Measurements from ENCODE around the gene BCAN. TPM values are rescaled to one million over a fixed set of nuclear protein-coding genes. Genes with fewer than 3 reads are reported as not detected.

BCAN gene
- total RNA-seq, 1 experiment from 2014 or later = not detected

DNA sequence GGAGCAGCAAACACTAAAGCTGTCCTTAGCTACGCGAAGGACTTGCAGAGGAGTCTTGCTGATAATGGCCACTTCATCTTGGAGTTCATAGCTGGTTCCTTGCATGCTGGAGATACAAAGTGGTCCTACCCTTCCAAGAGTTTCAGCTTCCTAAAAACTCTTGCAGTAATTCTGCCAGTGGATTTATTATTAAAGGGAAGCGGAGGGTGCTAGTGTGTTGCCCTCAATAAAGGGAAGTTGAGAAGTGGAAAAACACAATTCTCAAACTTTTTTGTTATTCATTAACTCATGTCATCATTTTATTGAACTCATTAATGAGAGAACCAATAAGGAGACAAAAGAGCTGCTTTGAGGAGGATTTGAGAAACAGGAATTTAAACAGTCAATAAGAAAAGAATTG is 29.3 kb upstream of the BCAN start:
- peaks cover 30% of the 10 kb centered on the region for H3K27me3 ChIP-seq (ENCODE audit: insufficient read depth, low read depth)
- no peak overlapping the region for H3K4me2 ChIP-seq
- intact Hi-C loops (cut with micrococcal nuclease; ENCODE audit: unreplicated experiment) = no loop called here
- no peaks in the 10 kb centered on the region for H3K79me2 ChIP-seq (ENCODE audit: low read depth)
- CTCF ChIA-PET = interaction anchor here (0.6 to 0.7 kb wide), 2 partner anchors 11 to 15 kb away, joined by 3 read pairs; no protein-coding TSS in a partner anchor
- no peaks in the 10 kb centered on the region for H3K9me3 ChIP-seq (ENCODE audit: insufficient read depth, low read depth)
- peaks cover 4% of the 10 kb centered on the region; the same call in 1 of the 2 replicates for H3F3A ChIP-seq (ENCODE audit: insufficient read depth, low read depth)
- H2AFZ ChIP-seq = no peak overlapping the region
- BruUV-seq (replicated peaks) = no TSS peak
- H3K36me3 ChIP-seq (ENCODE audit: low read depth) = no peaks in the 10 kb centered on the region
- no peaks in the 10 kb centered on the region for H3K9me2 ChIP-seq (ENCODE audit: insufficient read depth)
- no peak overlapping the region for H3K27ac ChIP-seq
- no peaks in the 10 kb centered on the region for H4K20me1 ChIP-seq (ENCODE audit: insufficient read depth)
- H3K4me3 ChIP-seq = no peak overlapping the region
- no peak for DNase-seq
- H3K4me1 ChIP-seq (replicated peaks; ENCODE audit: insufficient read depth) = peaks cover 20% of the 10 kb centered on the region
- TF ChIP-seq, protein P1, sequence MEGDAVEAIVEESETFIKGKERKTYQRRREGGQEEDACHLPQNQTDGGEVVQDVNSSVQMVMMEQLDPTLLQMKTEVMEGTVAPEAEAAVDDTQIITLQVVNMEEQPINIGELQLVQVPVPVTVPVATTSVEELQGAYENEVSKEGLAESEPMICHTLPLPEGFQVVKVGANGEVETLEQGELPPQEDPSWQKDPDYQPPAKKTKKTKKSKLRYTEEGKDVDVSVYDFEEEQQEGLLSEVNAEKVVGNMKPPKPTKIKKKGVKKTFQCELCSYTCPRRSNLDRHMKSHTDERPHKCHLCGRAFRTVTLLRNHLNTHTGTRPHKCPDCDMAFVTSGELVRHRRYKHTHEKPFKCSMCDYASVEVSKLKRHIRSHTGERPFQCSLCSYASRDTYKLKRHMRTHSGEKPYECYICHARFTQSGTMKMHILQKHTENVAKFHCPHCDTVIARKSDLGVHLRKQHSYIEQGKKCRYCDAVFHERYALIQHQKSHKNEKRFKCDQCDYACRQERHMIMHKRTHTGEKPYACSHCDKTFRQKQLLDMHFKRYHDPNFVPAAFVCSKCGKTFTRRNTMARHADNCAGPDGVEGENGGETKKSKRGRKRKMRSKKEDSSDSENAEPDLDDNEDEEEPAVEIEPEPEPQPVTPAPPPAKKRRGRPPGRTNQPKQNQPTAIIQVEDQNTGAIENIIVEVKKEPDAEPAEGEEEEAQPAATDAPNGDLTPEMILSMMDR (conservative IDR thresholded peaks at IDR 0.05) = no peak
- TF ChIP-seq EZH2 (IDR thresholded peaks at IDR 0.05; ENCODE audit: low read depth) = no peak
- POLR2A ChIA-PET (ENCODE audit: unreplicated experiment) = no interaction called here

GRCh38 chr1:156615946-156616345 is 26.0 kb upstream of the BCAN start:
- Histone ChIP-seq H4K20me1 (ENCODE audit: insufficient read depth) (no peaks in the 10 kb centered on the region; the same call in 1 of the 2 replicates), H3K36me3 (ENCODE audit: low read depth) (no peaks in the 10 kb centered on the region), H3F3A (ENCODE audit: insufficient read depth, low read depth) (0 out of 2 replicates have a peak, but pooled peaks cover 9% of the 10 kb centered on the region), H3K79me2 (ENCODE audit: low read depth) (no peaks in the 10 kb centered on the region), H3K9me3 (ENCODE audit: insufficient read depth, low read depth) (no peaks in the 10 kb centered on the region), H3K27ac (no peak overlapping the region), H2AFZ (peak overlapping the region; percentile 35; the same call in 1 of the 2 replicates), H3K4me2 (peak overlapping the region; percentile 46), H3K4me1 (replicated peaks; ENCODE audit: insufficient read depth) (peaks cover 8% of the 10 kb centered on the region), H3K4me3 (no peak overlapping the region), H3K9me2 (ENCODE audit: insufficient read depth) (no peaks in the 10 kb centered on the region), H3K27me3 (ENCODE audit: insufficient read depth, low read depth) (peaks cover 57% of the 10 kb centered on the region)
- POLR2A ChIA-PET (ENCODE audit: unreplicated experiment) = no interaction called here
- CTCF ChIA-PET = interaction anchor here (0.7 kb wide), 1 partner anchor 376 kb away, joined by 3 read pairs; no protein-coding TSS in a partner anchor
- BruUV-seq (replicated peaks) = no TSS peak
- no peak for TF ChIP-seq EZH2 (IDR thresholded peaks at IDR 0.05; ENCODE audit: low read depth)
- TF ChIP-seq, protein P1 (conservative IDR thresholded peaks at IDR 0.05) = no peak
- intact Hi-C loops (cut with micrococcal nuclease; ENCODE audit: unreplicated experiment) = no loop called here
- no peak for DNase-seq

GRCh38 chr1:156616463-156616862 is 25.5 kb upstream of the BCAN start:
- no peak overlapping the region for H3K4me3 ChIP-seq
- H3K4me2 ChIP-seq = peak overlapping the region; percentile 46
- H3K9me2 ChIP-seq (ENCODE audit: insufficient read depth) = no peaks in the 10 kb centered on the region
- intact Hi-C loops (cut with micrococcal nuclease; ENCODE audit: unreplicated experiment) = no loop called here
- H3K79me2 ChIP-seq (ENCODE audit: low read depth) = no peaks in the 10 kb centered on the region
- H3F3A ChIP-seq (ENCODE audit: insufficient read depth, low read depth) = 0 out of 2 replicates have a peak, but pooled peaks cover 9% of the 10 kb centered on the region
- no peaks in the 10 kb centered on the region for H3K36me3 ChIP-seq (ENCODE audit: low read depth)
- TF ChIP-seq EZH2 (IDR thresholded peaks at IDR 0.05; ENCODE audit: low read depth) = no peak
- TF ChIP-seq, protein P1 (conservative IDR thresholded peaks at IDR 0.05) = no peak
- CTCF ChIA-PET = no interaction called here
- peaks cover 57% of the 10 kb centered on the region for H3K27me3 ChIP-seq (ENCODE audit: insufficient read depth, low read depth)
- H3K27ac ChIP-seq = no peak overlapping the region
- peak overlapping the region; percentile 35; the same call in 1 of the 2 replicates for H2AFZ ChIP-seq
- no peaks in the 10 kb centered on the region for H3K9me3 ChIP-seq (ENCODE audit: insufficient read depth, low read depth)
- DNase-seq = no peak
- peaks cover 8% of the 10 kb centered on the region for H3K4me1 ChIP-seq (replicated peaks; ENCODE audit: insufficient read depth)
- H4K20me1 ChIP-seq (ENCODE audit: insufficient read depth) = no peaks in the 10 kb centered on the region; the same call in 1 of the 2 replicates
- POLR2A ChIA-PET (ENCODE audit: unreplicated experiment) = no interaction called here
- BruUV-seq (replicated peaks) = no TSS peak
